DMS53 treated with DMSO at 0.1 percent for 48 hours (cell line): Measurements from ENCODE around the gene USP17L30.
"Not testable (repeated sequence)": the region's sequence is repeated elsewhere in the genome, so short reads cannot be mapped to it uniquely, and the experiment has no call there.

Source experiments
- DNase-seq: peaks from one replicate; lab custom pipeline; 2025; ENCODE audit not compliant: unreplicated experiment; lab: John Stamatoyannopoulos, UW

The USP17L30 gene

GRCh38 chr4:9362829-9363228 lies at the start of gene USP17L30:
Gene USP17L30 (plus strand): TSS chr4:9363129. CDS start chr4:9363129, 0 bp downstream.
- DNase-seq: not testable (repeated sequence)

- DNase-seq: not testable (repeated sequence)
Measured at GRCh38 chr4:9324191-9324590, 38.7 kb upstream of the USP17L30 start.

GRCh38 chr4:9324865-9325264 lies 38.1 kb upstream of the USP17L30 start, which contains the start of gene USP17L24:
Gene USP17L24 (plus strand): TSS chr4:9325165. CDS start chr4:9325165, 0 bp downstream.
- DNase-seq: not testable (repeated sequence)

GRCh38 chr4:9329611-9330010 lies 33.3 kb upstream of the USP17L30 start, which contains the start of gene USP17L25:
Gene USP17L25 (plus strand): TSS chr4:9329911. CDS start chr4:9329911, 0 bp downstream.
- DNase-seq: not testable (repeated sequence)

GRCh38 chr4:9334358-9334757 lies 28.6 kb upstream of the USP17L30 start, which contains the start of gene USP17L26:
Gene USP17L26 (plus strand): TSS chr4:9334658. CDS start chr4:9334658, 0 bp downstream.
- DNase-seq: not testable (repeated sequence)

GRCh38 chr4:9339103-9339502 lies 23.8 kb upstream of the USP17L30 start, which contains the start of gene USP17L5:
Gene USP17L5 (plus strand): TSS chr4:9339403. CDS start chr4:9339403, 0 bp downstream.
- DNase-seq: not testable (repeated sequence)

GRCh38 chr4:9343848-9344247 lies 19.1 kb upstream of the USP17L30 start, which contains the start of gene USP17L27:
Gene USP17L27 (plus strand): TSS chr4:9344148. CDS start chr4:9344148, 0 bp downstream.
- DNase-seq: not testable (repeated sequence)

- not testable (repeated sequence) for DNase-seq
Measured at GRCh38 chr4:9348593-9348992, 14.3 kb upstream of the USP17L30 start, which contains the start of gene USP17L28. Gene USP17L28 (plus strand): TSS chr4:9348893. CDS start chr4:9348893, 0 bp downstream.

GRCh38 chr4:9350866-9351265 lies 12.1 kb upstream of the USP17L30 start:
- DNase-seq: not testable (repeated sequence)

GRCh38 chr4:9353338-9353737 lies 9.6 kb upstream of the USP17L30 start, which contains the start of gene USP17L29:
Gene USP17L29 (plus strand): TSS chr4:9353638. CDS start chr4:9353638, 0 bp downstream.
- not testable (repeated sequence) for DNase-seq

GRCh38 chr4:9379881-9380280 lies 17.0 kb downstream of the USP17L30 start:
- not testable (repeated sequence) for DNase-seq

- DNase-seq: not testable (repeated sequence)
Measured at GRCh38 chr4:9381012-9381534, 18.1 kb downstream of the USP17L30 start.

GRCh38 chr4:9384126-9384525 lies 21.2 kb downstream of the USP17L30 start:
- no peak for DNase-seq

- not testable (repeated sequence) for DNase-seq
Measured at GRCh38 chr4:9389001-9389400, 26.1 kb downstream of the USP17L30 start.

GRCh38 chr4:9405774-9406173 lies 42.8 kb downstream of the USP17L30 start:
- not testable (repeated sequence) for DNase-seq

GRCh38 chr4:9406491-9406890 lies 43.6 kb downstream of the USP17L30 start:
- DNase-seq: not testable (repeated sequence)

GRCh38 chr4:9409793-9410192 lies 46.9 kb downstream of the USP17L30 start:
- no peak for DNase-seq
